Activated T-helper 2 cell treated with anti-CD3 and anti-CD28 coated beads, Interferon-gamma antibody, Interleukin-2, Interleukin-4, amounts not matched to agents 10 μg/mL and 5 μg/mL and 100 μg/mL, durations not matched to agents 14 hours and 24 hours and 36 hours (primary cell): Measurements from ENCODE around the gene PRR5. TPM values are rescaled to one million over a fixed set of nuclear protein-coding genes. Genes with fewer than 3 reads are reported as not detected.

Source experiments
- DNase-seq: peaks from one replicate; pipeline ENCODE4 v3.0.0; 2021; ENCODE audit warnings: low spot score
- H3K27ac Mint-ChIP-seq: one replicate; pipeline ENCODE4 v1.8.0; 2021; ENCODE audit warnings: mixed read lengths
- H3K27me3 Mint-ChIP-seq: one replicate; pipeline ENCODE4 v1.8.0; 2021; ENCODE audit warnings: low read depth, mixed read lengths
- H3K36me3 Mint-ChIP-seq: one replicate; pipeline ENCODE4 v1.8.0; 2021; ENCODE audit warnings: low read depth, mixed read lengths
- H3K4me1 Mint-ChIP-seq: one replicate; pipeline ENCODE4 v1.8.0; 2021; ENCODE audit warnings: low read depth, mixed read lengths
- H3K4me3 Mint-ChIP-seq: one replicate; pipeline ENCODE4 v1.8.0; 2021; ENCODE audit warnings: low read depth, mild to moderate bottlenecking, moderate library complexity, mixed read lengths
- H3K9me3 Mint-ChIP-seq: one replicate; pipeline ENCODE4 v1.8.0; 2021; ENCODE audit warnings: mixed read lengths
- intact Hi-C: fragments of 100-400 bp; cut with micrococcal nuclease; formaldehyde crosslinking; loops from one replicate; pipeline ENCODE4 v1.15.1; 2023
- total RNA-seq: library from RNA; stranded (reverse); gene quantifications from 2 replicates; pipeline ENCODE4 v1.2.3, GENCODE V29; 2022

Gene PRR5
- total RNA-seq, 1 donor from 2014 or later, result 19.8 TPM

DNA sequence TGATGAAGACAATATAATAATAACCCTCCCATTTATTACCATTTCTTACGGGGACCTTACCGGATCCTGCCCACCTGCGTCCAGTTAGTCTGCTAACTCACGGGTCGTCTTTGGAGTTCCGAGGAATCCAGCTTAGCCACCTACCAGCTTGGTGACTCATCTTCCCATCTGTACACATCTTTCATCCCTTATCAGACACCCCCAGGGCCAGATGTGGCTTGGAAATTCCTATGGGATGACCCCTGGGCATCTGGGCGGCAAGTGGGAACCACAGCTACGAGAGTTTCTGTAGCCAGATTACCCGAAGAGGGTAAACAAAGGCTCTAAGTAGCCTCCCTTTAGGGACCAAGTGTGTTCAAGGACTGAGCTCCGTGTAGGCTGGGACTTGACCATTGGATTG, 12.8 kb upstream of the PRR5 start:
- no peak for DNase-seq
- Mint-ChIP-seq H3K9me3 (no peaks in the 10 kb centered on the region), H3K27ac (no peak overlapping the region), H3K4me3 (no peak overlapping the region), H3K27me3 (no peaks in the 10 kb centered on the region), H3K36me3 (peaks cover 3% of the 10 kb centered on the region), H3K4me1 (peaks cover 20% of the 10 kb centered on the region)
- intact Hi-C loops, result no loop called here

DNA sequence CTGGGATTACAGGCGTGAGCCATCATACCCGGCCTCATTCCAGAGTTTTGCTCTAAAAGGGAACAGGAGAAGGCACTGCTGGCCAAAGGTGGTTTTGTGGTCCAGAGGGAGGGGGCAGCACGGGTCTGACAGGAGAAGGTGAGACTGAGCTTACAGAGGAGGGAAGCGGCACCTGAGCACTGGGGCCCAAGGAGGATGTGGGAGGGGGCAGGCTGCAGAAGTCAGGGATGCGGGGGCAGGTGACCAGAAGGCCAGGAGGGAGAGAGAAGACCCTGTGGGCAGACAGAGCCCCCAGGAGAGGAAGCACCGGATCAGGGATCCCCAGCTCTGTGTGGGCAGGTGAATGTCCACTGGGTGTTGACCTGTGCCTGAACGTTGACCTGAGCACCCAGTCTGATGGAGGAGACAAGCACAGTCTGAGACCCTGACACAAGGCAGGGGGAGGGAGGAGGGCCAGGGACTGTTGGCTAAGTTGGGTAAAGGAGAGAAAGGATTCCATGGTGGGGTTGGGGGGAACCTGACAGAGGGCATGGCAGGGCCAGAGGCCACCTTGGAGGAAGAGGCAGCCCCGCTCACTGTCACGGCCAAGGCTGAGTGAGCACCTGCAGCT, 12.0 kb upstream of the PRR5 start:
- Mint-ChIP-seq H3K4me1 (peaks cover 11% of the 10 kb centered on the region), H3K4me3 (no peak overlapping the region), H3K27ac (no peak overlapping the region), H3K36me3 (peaks cover 3% of the 10 kb centered on the region), H3K9me3 (no peaks in the 10 kb centered on the region), H3K27me3 (no peaks in the 10 kb centered on the region)
- intact Hi-C loops, result no loop called here
- DNase-seq, result no peak

DNA sequence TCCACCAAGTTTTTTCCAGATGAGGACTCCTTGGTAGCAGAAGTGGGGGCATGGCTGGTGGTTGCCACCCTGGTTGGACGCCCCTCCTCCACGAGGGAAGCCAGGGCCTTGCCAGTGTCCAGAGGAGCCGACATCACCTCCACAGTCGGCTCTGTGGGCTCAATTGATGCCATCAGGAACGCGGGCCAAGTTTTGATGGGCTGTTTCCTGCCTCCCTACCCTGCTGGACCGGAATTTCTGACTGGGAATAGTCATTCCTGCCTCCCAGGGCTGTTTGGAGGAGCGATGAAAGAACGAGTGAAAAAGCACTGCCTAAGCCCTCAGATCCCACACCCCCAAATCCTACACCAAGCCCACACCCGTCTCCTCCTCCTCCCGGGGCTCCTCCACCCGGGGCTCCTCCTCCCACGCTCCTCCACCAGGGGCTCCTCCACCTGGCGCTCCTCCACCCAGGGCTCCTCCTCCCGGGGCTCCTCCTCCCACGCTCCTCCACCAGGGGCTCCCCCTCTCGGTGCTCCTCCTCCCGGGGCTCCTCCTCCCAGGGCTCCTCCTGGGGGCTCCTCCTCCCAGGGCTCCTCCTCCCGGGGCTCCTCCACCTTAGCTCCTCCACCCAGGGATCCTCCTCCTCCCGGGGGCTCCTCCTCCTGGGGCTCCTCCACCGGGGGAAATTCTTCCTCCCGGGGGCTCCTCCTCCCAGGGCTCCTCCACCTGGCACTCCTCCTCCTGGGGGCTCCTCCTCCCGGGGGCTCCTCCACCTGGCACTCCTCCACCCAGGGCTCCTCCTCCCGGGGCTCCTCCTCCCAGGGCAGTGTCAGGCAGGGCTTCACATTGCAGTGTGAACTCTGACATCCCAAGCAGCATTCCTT, 10.0 kb upstream of the PRR5 start:
- intact Hi-C loops, result no loop called here
- Mint-ChIP-seq H3K27me3 (no peaks in the 10 kb centered on the region), H3K9me3 (no peaks in the 10 kb centered on the region), H3K36me3 (peaks cover under 1% of the 10 kb centered on the region), H3K4me1 (peaks cover under 1% of the 10 kb centered on the region), H3K27ac (no peak overlapping the region), H3K4me3 (no peak overlapping the region)
- DNase-seq, result no peak

DNA sequence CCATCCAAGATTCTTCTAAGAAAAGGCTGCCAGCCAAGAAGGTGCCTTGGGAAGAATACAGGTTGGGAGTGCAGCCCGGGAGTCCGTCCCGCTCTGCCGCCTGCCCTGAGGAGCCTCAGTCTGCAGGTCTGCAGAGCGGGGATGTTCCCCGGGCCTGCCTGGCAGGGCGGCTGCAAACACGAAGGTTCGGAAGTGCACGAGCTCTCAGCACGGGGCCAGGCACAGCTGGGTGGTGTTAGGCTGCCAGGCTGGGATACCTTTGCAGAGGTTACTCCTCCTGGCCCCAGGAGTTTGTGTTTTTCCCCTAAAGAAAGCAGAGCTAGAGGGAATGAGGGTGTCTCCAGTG, 9.4 kb upstream of the PRR5 start:
- Mint-ChIP-seq H3K36me3 (no peaks in the 10 kb centered on the region), H3K9me3 (no peaks in the 10 kb centered on the region), H3K27me3 (no peaks in the 10 kb centered on the region), H3K27ac (no peak overlapping the region), H3K4me1 (no peaks in the 10 kb centered on the region), H3K4me3 (no peak overlapping the region)
- no peak for DNase-seq
- intact Hi-C loops, result no loop called here

DNA sequence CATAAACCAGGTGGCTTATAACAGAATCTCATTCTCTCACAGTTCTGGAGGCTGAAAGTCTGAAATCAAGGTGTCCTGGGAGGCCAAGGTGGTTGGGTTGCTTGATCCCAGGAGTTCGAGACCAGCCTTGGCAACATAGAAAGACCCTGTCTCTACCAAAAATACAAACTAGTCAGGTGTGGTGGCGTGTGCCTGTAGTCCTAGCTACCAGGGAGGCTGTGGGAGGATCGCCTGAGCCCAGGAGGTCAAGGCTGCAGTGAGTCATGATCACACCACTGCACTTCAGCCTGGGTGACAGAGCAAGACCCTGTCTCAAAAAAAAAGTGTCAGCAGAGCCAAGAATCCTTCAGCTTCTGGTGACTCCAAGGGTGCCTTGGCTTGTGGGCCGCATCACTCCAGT, 8.9 kb upstream of the PRR5 start:
- H3K4me1 Mint-ChIP-seq, result no peaks in the 10 kb centered on the region
- no peak for DNase-seq
- intact Hi-C loops, result no loop called here
- no peaks in the 10 kb centered on the region for H3K27me3 Mint-ChIP-seq
- no peak overlapping the region for H3K4me3 Mint-ChIP-seq
- no peaks in the 10 kb centered on the region for H3K36me3 Mint-ChIP-seq
- H3K9me3 Mint-ChIP-seq, result no peaks in the 10 kb centered on the region
- no peak overlapping the region for H3K27ac Mint-ChIP-seq

DNA sequence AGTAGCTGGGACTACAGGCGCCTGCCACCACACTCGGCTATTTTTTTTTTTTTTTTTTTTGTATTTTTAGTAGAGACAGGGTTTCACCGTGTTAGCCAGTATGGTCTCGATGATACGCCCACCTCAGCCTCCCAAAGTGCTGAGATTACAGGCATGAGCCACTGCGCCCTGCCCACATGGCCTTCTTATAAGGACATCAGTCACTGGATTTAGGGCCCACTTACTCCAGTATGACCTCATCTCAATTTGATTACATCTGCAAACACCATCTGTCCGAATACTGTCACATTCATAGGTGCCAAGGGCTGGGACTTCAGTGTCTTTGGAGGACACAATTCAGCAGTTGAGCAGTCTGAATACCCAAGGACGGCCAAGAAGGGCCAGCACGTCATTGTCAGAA, 8.2 kb upstream of the PRR5 start:
- Mint-ChIP-seq H3K9me3 (no peaks in the 10 kb centered on the region), H3K27me3 (no peaks in the 10 kb centered on the region), H3K36me3 (no peaks in the 10 kb centered on the region), H3K4me3 (no peak overlapping the region), H3K4me1 (no peaks in the 10 kb centered on the region), H3K27ac (no peak overlapping the region)
- DNase-seq, result no peak
- intact Hi-C loops, result no loop called here

DNA sequence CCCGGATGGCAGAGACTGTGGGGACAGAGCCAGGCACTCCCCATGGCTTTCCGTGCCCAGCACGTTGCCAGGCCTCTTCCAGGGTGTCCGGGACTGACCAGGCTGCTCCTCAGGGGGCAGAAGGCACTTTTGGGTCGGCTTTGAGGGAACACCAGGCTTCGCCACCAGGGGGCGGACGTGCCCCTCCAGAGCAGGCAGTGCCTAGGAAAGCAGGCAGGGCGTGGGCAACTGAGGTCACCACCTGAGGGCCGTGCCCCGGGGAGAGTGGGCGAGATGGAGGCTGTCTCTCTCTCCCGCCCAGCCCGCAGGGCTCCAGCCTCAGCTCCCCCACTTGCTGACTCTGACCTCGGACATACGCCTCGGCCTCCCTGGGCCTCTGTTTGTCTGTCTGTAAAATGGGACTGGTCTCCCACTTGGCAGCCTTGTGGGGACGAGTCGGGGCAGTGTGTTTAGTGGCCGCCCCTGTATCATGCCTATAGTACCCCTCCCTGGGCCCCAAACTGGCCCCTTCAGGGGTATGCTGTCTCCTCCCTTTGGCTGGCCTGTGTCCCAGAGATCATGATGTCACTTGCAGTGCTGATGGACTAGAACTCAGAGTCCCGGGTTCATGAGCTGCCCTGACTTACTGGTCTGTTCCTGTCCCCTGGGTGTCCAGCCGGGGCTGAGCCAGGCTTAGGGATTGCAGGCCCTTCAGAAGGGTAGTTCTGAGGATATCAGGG, 4.4 kb upstream of the PRR5 start:
- intact Hi-C loops, result loop anchor here (1.0 kb wide), 1 partner anchor 38 kb away; no protein-coding TSS in a partner anchor
- no peaks in the 10 kb centered on the region for H3K36me3 Mint-ChIP-seq
- DNase-seq, result peak; percentile 70
- no peak overlapping the region for H3K27ac Mint-ChIP-seq
- H3K4me3 Mint-ChIP-seq, result no peak overlapping the region
- peaks cover 3% of the 10 kb centered on the region for H3K4me1 Mint-ChIP-seq
- no peaks in the 10 kb centered on the region for H3K27me3 Mint-ChIP-seq
- no peaks in the 10 kb centered on the region for H3K9me3 Mint-ChIP-seq

DNA sequence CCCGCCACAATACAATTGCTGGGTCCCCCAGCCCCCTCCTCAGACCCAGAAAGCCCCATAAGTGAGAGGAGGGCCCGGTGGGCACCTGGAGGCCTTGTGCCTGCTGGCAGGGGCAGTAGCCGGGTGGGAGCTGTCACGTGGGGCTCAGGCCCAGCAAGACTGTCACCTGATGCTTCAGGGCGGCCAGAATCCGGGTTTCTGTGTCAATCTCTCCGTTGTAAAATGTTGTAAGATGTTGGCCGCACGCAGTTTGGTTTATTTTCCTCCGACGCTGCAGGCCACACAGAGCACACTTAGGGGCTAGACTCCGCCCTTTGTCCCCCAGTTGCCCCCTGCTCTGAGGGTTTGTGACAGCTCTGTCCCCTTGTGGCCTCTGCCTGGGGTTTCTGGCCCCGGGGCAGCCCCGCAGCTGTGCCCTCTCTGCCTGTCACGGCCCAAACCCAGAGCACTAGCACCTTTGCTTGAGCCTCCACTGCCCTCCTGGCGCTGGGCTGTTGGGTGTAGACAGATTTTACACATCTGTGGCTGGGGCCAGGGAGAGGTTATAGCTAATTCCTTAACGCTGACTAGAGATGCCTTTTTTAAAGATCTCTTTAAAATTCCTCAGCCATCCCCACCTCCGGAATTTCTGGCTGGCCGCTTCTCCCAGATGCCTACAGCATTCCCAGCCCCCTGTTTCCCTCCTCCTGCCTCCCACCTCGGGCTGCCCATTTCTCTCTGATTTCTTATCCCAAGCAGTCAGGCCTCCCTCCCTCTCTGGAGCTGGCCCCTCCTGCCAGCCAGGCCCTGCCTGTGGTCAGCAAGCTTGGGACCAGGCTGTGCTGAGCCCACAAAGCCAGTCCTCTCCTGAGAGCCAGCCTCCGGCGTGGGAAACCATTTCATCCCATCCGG, 3.2 kb upstream of the PRR5 start:
- H3K27ac Mint-ChIP-seq, result no peak overlapping the region
- H3K9me3 Mint-ChIP-seq, result no peaks in the 10 kb centered on the region
- peaks cover 3% of the 10 kb centered on the region for H3K4me1 Mint-ChIP-seq
- intact Hi-C loops, result no loop called here
- no peak overlapping the region for H3K4me3 Mint-ChIP-seq
- DNase-seq, result no peak
- H3K27me3 Mint-ChIP-seq, result peaks cover 2% of the 10 kb centered on the region
- no peaks in the 10 kb centered on the region for H3K36me3 Mint-ChIP-seq

DNA sequence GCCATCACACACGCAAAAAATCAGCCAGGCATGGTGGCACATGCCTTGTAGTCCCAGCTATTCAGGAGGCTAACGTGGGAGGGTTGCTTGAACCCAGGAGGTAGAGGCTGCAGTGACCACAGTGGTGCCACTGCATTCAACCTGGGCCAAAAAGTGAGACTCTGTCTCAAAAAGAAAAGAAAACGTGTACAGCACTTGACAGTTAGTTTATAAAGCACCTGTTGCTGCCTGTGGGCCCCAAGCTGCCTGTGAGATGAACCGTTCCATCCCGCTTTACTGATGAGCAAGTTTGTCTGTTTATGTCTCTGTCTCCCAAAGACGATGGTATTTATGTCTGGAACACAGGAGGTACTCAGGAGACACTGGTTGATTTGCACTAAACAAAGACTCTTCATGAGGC, 1.5 kb upstream of the PRR5 start:
- Mint-ChIP-seq H3K9me3 (no peaks in the 10 kb centered on the region), H3K36me3 (peaks cover 4% of the 10 kb centered on the region), H3K27ac (no peak overlapping the region), H3K4me3 (no peak overlapping the region), H3K4me1 (peaks cover 3% of the 10 kb centered on the region), H3K27me3 (peaks cover 2% of the 10 kb centered on the region)
- intact Hi-C loops, result no loop called here
- no peak for DNase-seq

DNA sequence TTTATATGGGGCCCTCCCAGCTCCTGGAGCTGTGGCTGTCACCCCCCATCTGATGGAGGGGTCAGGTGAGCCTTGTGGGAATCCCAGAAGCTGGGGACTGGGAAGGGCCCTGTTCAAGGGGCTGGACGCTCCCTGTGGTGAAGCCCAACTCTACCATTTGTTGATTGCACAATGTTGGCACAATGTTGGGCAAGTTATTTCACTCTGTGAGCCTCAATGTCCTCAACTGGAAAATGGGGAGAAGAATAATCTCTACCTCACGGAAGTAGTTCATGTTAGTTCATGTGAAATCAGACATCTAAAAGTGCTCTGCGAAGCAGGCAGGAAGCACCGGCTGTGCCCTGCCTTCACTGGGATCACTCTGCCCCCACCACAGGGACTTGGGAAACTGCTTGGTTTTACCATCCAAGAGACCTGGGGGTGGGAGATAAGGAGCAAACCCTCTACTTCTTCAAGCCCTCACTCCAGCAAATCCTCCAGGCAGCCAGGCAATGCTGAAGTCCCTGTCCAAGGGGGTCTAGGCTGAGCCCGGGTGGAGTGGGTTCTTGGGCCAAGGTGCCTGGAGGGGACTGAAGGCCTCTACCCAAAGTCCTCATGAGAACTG, 715 bp upstream of the PRR5 start:
- Mint-ChIP-seq H3K4me3 (peak overlapping the region; percentile 52), H3K9me3 (no peaks in the 10 kb centered on the region), H3K27me3 (peaks cover 2% of the 10 kb centered on the region), H3K27ac (peak overlapping the region; percentile 42), H3K4me1 (peaks cover 3% of the 10 kb centered on the region), H3K36me3 (peaks cover 4% of the 10 kb centered on the region)
- intact Hi-C loops, result no loop called here
- DNase-seq, result no peak

DNA sequence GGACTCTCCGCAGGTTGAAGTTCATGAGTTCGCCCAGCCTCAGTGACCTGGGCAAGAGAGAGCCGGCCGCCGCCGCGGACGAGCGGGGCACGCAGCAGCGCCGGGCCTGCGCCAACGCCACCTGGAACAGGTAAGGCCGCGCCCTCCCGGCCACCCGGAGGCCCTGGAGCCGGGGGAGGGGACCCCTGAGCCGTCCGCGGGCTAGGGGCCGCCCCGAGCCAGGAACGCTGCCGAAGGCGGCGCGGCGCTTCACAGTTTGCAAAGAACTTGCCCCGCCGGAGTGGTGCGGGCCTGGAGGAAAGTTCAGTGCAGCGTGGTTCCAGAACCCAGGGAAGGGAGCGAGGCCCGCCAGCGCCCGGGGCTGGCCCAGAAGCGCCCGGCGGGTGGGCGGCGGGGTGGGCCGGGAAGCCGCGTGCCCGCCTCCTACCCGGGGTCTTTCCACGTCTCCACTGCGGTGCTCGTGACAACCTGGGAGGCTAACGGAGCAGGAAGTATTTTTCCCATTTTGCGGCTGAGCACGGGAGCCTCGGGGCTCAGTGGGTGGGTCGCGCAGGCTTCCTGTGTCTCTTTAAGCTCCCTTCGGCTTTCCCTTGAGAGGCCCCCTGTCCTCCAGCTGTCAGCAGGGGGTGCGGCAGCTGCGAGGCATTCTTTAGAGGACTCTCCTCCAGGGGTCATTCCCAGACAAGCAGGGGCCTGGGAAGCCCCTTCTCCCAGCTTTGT, 635 bp downstream of the PRR5 start:
- intact Hi-C loops, result no loop called here
- Mint-ChIP-seq H3K27ac (no peak overlapping the region), H3K9me3 (no peaks in the 10 kb centered on the region), H3K27me3 (peaks cover 2% of the 10 kb centered on the region), H3K36me3 (peaks cover 4% of the 10 kb centered on the region), H3K4me1 (peaks cover 3% of the 10 kb centered on the region), H3K4me3 (peak overlapping the region; percentile 69)
- DNase-seq, result peak; percentile 19
